Measurements from ENCODE around the gene GFOD2. TPM values are rescaled to one million over a fixed set of nuclear protein-coding genes. Genes with fewer than 3 reads are reported as not detected.

The GFOD2 gene
- total RNA-seq, 1 donor from 2014 or later: 18.2 TPM

DNA sequence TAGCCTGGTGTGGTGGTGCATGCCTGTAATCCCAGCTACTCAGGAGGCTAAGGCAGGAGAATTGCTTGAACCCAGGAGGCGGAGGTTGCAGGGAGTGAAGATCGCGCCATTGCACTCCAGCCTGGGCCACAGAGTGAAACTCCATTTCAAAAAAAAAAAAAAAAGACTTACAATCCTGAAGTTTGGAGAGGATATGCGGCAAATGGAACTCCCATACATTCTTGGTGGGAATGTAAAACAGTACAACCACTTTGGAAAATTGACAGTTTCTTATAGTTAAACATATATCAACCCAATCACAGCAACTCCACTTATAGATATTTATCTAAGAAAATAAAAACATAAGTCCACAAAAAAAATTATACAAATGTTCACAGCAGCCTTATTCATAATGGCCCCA is 11.9 kb downstream of the GFOD2 start:
- H3K9me3 ChIP-seq: no peaks in the 10 kb centered on the region
- H3K4me1 ChIP-seq: peaks cover 4% of the 10 kb centered on the region
- H3K27ac ChIP-seq: no peak overlapping the region
- H3K4me3 ChIP-seq: no peak overlapping the region
- TF ChIP-seq, protein P1, sequence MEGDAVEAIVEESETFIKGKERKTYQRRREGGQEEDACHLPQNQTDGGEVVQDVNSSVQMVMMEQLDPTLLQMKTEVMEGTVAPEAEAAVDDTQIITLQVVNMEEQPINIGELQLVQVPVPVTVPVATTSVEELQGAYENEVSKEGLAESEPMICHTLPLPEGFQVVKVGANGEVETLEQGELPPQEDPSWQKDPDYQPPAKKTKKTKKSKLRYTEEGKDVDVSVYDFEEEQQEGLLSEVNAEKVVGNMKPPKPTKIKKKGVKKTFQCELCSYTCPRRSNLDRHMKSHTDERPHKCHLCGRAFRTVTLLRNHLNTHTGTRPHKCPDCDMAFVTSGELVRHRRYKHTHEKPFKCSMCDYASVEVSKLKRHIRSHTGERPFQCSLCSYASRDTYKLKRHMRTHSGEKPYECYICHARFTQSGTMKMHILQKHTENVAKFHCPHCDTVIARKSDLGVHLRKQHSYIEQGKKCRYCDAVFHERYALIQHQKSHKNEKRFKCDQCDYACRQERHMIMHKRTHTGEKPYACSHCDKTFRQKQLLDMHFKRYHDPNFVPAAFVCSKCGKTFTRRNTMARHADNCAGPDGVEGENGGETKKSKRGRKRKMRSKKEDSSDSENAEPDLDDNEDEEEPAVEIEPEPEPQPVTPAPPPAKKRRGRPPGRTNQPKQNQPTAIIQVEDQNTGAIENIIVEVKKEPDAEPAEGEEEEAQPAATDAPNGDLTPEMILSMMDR (IDR thresholded peaks at IDR 0.05): no peak
- ATAC-seq (no peak), DNase-seq (no peak)
- intact Hi-C loops (cut with DNase I): no loop called here
- no peaks in the 10 kb centered on the region for H3K27me3 ChIP-seq
- no peaks in the 10 kb centered on the region for H3K36me3 ChIP-seq

DNA sequence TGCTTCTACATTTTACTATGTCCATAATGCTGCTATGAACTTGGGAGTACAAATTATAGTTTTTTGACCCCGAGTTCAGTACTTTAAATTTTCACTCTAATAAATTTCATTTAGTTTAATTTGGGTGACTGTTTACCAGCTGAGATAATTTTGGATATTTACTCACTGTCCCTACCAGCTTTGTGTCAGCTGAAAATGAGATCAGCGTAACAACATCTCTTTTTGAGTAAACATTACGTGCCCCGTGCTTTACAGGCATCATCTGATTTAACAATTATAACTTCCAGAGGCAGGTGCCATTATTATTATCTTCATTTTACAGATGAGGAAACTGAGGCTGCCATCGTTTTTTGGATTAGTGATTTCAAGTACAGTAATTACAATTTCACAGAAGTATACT is 15.0 kb downstream of the GFOD2 start:
- Histone ChIP-seq H3K36me3 (no peaks in the 10 kb centered on the region), H3K9me3 (no peaks in the 10 kb centered on the region), H3K4me3 (no peak overlapping the region), H3K4me1 (peaks cover 4% of the 10 kb centered on the region), H3K27me3 (no peaks in the 10 kb centered on the region), H3K27ac (no peak overlapping the region)
- DNase-seq: no peak
- intact Hi-C loops (cut with DNase I): no loop called here
- no peak for ATAC-seq
- TF ChIP-seq, protein P1 (IDR thresholded peaks at IDR 0.05): no peak

GRCh38 chr16:67703626-67704025 is 15.5 kb downstream of the GFOD2 start:
- TF ChIP-seq, protein P1 (IDR thresholded peaks at IDR 0.05): no peak
- intact Hi-C loops (cut with DNase I): no loop called here
- Histone ChIP-seq H3K36me3 (no peaks in the 10 kb centered on the region), H3K27me3 (no peaks in the 10 kb centered on the region), H3K4me3 (no peak overlapping the region), H3K4me1 (peaks cover 4% of the 10 kb centered on the region), H3K9me3 (no peaks in the 10 kb centered on the region), H3K27ac (no peak overlapping the region)
- ATAC-seq (no peak), DNase-seq (no peak)

DNA sequence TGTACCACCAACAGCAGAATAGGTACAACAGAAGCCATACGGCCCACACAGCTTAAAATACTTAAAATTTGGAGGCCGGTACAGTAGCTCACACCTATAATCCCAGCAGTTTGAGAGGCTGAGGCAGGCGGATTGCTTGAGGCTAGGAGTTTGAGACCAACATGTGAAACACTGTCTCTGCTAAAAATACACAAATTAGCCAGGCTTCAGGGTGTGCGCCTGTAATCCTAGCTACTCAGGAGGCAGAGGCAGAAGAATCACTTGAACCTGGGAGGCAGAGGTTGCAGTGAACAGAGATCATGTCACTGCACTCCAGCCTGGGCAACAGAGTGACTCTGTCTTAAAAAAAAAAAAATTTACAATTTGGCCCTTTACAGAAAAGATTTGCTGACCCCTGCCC is 17.0 kb downstream of the GFOD2 start:
- H3K9me3 ChIP-seq: no peaks in the 10 kb centered on the region
- no peaks in the 10 kb centered on the region for H3K4me1 ChIP-seq
- TF ChIP-seq, protein P1 (IDR thresholded peaks at IDR 0.05): no peak

DNA sequence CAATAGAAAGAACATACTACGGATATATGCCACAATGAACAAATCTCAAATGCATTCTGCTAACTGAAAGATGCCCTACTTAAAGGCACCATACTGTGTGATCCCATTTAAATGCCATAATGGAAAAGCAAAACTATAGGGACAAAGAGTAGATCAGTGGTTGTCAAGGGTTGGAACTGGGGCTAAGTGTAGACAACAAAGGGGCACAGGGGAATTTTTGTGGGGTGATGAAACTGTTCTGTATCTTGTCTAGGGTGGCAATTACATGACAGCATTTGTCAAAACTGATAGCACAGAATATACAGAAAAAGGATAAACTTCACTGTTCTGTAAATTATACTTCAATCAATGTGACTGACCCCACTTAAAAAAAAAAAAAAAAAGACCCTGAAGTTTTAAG is 17.7 kb downstream of the GFOD2 start:
- H3K36me3 ChIP-seq: no peaks in the 10 kb centered on the region
- no peak overlapping the region for H3K4me3 ChIP-seq
- ATAC-seq: no peak
- TF ChIP-seq, protein P1 (IDR thresholded peaks at IDR 0.05): no peak
- no peak overlapping the region for H3K27ac ChIP-seq
- intact Hi-C loops (cut with DNase I): no loop called here
- no peaks in the 10 kb centered on the region for H3K9me3 ChIP-seq
- no peak for DNase-seq
- no peaks in the 10 kb centered on the region for H3K27me3 ChIP-seq
- no peaks in the 10 kb centered on the region for H3K4me1 ChIP-seq

More for the DNA sequence above, 17.0 kb downstream of the GFOD2 start:
- Histone ChIP-seq H3K27me3 (no peaks in the 10 kb centered on the region), H3K27ac (no peak overlapping the region), H3K4me3 (no peak overlapping the region), H3K36me3 (no peaks in the 10 kb centered on the region)
- ATAC-seq (no peak), DNase-seq (no peak)
- intact Hi-C loops (cut with DNase I): no loop called here

DNA sequence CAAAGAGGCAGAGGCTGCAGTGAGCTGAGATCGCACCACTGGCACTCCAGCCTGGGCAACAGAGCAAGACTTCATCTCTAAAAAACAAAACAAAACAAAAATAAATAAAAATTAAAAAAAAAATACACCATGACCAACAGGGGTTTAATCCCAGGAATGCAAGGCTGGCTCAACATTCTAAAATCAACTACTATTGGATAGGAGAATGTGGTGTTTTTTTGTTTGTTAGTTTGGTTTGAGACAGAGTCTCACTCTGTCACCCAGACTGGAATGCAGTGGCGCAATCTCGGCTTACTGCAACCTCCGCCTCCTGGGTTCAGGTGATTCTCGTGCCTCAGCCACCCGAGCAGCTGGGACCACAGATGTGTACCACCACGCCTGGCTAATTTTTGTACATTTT is 19.9 kb downstream of the GFOD2 start:
- DNase-seq (no peak), ATAC-seq (no peak)
- intact Hi-C loops (cut with DNase I): no loop called here
- no peaks in the 10 kb centered on the region for H3K36me3 ChIP-seq
- no peaks in the 10 kb centered on the region for H3K27me3 ChIP-seq
- TF ChIP-seq, protein P1 (IDR thresholded peaks at IDR 0.05): no peak
- H3K4me1 ChIP-seq: no peaks in the 10 kb centered on the region
- no peaks in the 10 kb centered on the region for H3K9me3 ChIP-seq
- no peak overlapping the region for H3K4me3 ChIP-seq
- no peak overlapping the region for H3K27ac ChIP-seq
